DMS79 (cell line): ENCODE measurements around the gene MYG1.
A peak's percentile ranks its signal among the peaks of the same experiment; 100 is the strongest.
"Not testable (repeated sequence)": the region's sequence is repeated elsewhere in the genome, so short reads cannot be mapped to it uniquely, and the experiment has no call there.

Source experiments
- DNase-seq: peaks from one replicate; lab custom pipeline; 2025; lab: John Stamatoyannopoulos, UW

The MYG1 gene

GRCh38 chr12:53286448-53286847 is 13.0 kb upstream of the MYG1 start:
- no peak for DNase-seq

- no peak for DNase-seq
These were observed 11.7 kb upstream of the MYG1 start for GRCh38 chr12:53287741-53288216.

GRCh38 chr12:53288322-53288721 is 11.2 kb upstream of the MYG1 start:
- no peak for DNase-seq

- DNase-seq: no peak
These were observed 9.6 kb upstream of the MYG1 start for GRCh38 chr12:53289891-53290290.

- no peak for DNase-seq
These were observed 8.8 kb upstream of the MYG1 start for GRCh38 chr12:53290661-53291060.

- peak; percentile 65 for DNase-seq
These were observed 7.1 kb upstream of the MYG1 start for GRCh38 chr12:53292426-53292825.

- peak; percentile 56 for DNase-seq
These were observed 4.2 kb upstream of the MYG1 start, which contains the start of gene PFDN5 for GRCh38 chr12:53295070-53295890. TSS of gene PFDN5 (plus strand) at chr12:53295542. CDS start at chr12:53295568, 26 bp downstream.

GRCh38 chr12:53295891-53296219 is 3.6 kb upstream of the MYG1 start:
- DNase-seq: no peak

- not testable (repeated sequence) for DNase-seq
These were observed 2.4 kb upstream of the MYG1 start for GRCh38 chr12:53297106-53297505.

- DNase-seq: no peak
These were observed 1.3 kb upstream of the MYG1 start for GRCh38 chr12:53298164-53298563.

- DNase-seq: no peak
These were observed 418 bp upstream of the MYG1 start for GRCh38 chr12:53299101-53299453.

GRCh38 chr12:53300187-53300586 is 692 bp downstream of the MYG1 start:
- no peak for DNase-seq

- no peak for DNase-seq
These were observed 3.4 kb downstream of the MYG1 start for GRCh38 chr12:53302903-53303302.

- DNase-seq: no peak
These were observed 7.3 kb downstream of the MYG1 start for GRCh38 chr12:53306826-53307225.

GRCh38 chr12:53308276-53308675 is 8.8 kb downstream of the MYG1 start:
- DNase-seq: no peak

- DNase-seq: no peak
These were observed 14.5 kb downstream of the MYG1 start for GRCh38 chr12:53313996-53314395.

- no peak for DNase-seq
These were observed 21.1 kb downstream of the MYG1 start for GRCh38 chr12:53320352-53321195.

GRCh38 chr12:53324113-53324778 is 24.8 kb downstream of the MYG1 start:
- no peak for DNase-seq

- peak; percentile 48 for DNase-seq
These were observed 25.4 kb downstream of the MYG1 start for GRCh38 chr12:53324779-53325510.

GRCh38 chr12:53325511-53326061 is 26.1 kb downstream of the MYG1 start:
- no peak for DNase-seq

GRCh38 chr12:53326460-53327185 is 27.1 kb downstream of the MYG1 start:
- no peak for DNase-seq
